Measurements from ENCODE around the gene PADI4. TPM values are rescaled to one million over a fixed set of nuclear protein-coding genes. Genes with fewer than 3 reads are reported as not detected.

PADI4 gene
- total and polyA plus RNA-seq, 2 of the 4 experiments (the other 2 are of a cell fraction) = not detected

DNA sequence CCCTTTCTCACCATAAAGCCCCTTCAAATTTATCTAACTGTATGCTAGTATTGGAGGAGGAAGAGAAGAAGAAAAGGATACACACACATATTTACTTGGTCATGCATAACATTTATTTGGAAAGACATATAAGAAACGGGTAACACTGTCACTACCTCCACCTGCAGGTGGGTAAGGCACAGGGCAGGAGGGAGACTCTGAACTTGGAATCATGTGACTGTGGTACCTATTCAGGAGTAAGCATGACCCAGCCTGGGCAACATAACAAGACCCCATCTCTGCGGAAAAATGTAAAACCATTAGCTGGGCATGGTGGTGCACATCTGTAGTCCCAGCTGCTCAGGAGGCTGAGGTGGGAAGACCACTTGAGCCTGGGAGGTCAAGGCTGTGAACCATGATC lies 62.6 kb downstream of the PADI4 start:
- no peaks in the 10 kb centered on the region for H3K9me1 ChIP-seq (ENCODE audit: insufficient read depth, low read length)
- H3K14ac ChIP-seq (replicated peaks; ENCODE audit: low read depth, low read length) = no peak overlapping the region
- H2BK20ac ChIP-seq (ENCODE audit: low read depth, low read length) = no peak overlapping the region
- CTCF ChIA-PET = no interaction called here
- no CpG with 5 or more reads among the region's 2 CpGs for whole genome bisulfite sequencing, 2 experiments (ENCODE audit: extremely low coverage in 2 of 2, insufficient read length in 1 of 2)
- TF ChIP-seq CEBPB (IDR thresholded peaks at IDR 0.05; ENCODE audit: low read depth, low read length) (no peak), RCOR1 (IDR thresholded peaks at IDR 0.05; ENCODE audit: insufficient replicate concordance, low read length) (no peak), ELK1 (IDR thresholded peaks at IDR 0.05; ENCODE audit: borderline replicate concordance, low read depth, low read length) (no peak), CHD1 (IDR thresholded peaks at IDR 0.05; ENCODE audit: low read depth, low read length) (no peak), RAD21 (IDR thresholded peaks at IDR 0.05; ENCODE audit: low read length) (no peak), POLR2A (IDR thresholded peaks at IDR 0.05; ENCODE audit: low read depth, low read length) (no peak), FOS (IDR thresholded peaks at IDR 0.05; ENCODE audit: low read depth, low read length) (no peak), MXI1 (IDR thresholded peaks at IDR 0.05; ENCODE audit: borderline replicate concordance, low read depth, low read length) (no peak)
- H4K20me1 ChIP-seq (ENCODE audit: insufficient read depth, low read length) = no peaks in the 10 kb centered on the region
- no peaks in the 10 kb centered on the region for H3K79me1 ChIP-seq (ENCODE audit: low read depth in 1 of 2, low read length in 2 of 2)
- in situ Hi-C loops (cut with MboI; ENCODE audit: low sequenced_read_pairs) (no loop called here), dilution Hi-C loops (cut with HindIII; ENCODE audit: low sequenced_read_pairs, unreplicated experiment) (no loop called here), intact Hi-C loops (cut with micrococcal nuclease) (no loop called here)
- H2BK5ac ChIP-seq (ENCODE audit: low read depth, low read length, poor library complexity, severe bottlenecking) = no peak overlapping the region
- no peak overlapping the region for H3K4ac ChIP-seq (ENCODE audit: low read depth, low read length)
- H3K18ac ChIP-seq (ENCODE audit: low read depth, low read length) = no peak overlapping the region
- no peak overlapping the region for H2BK120ac ChIP-seq (ENCODE audit: low read depth, low read length)
- H3K56ac ChIP-seq (ENCODE audit: extremely low read depth, insufficient read depth, low read length) = no peak overlapping the region
- no peak overlapping the region for H3K4me3 ChIP-seq (ENCODE audit: insufficient read depth, low read depth, low read length)
- H4K5ac ChIP-seq (ENCODE audit: low read depth, low read length) = no peak overlapping the region
- H3K9ac ChIP-seq (ENCODE audit: low read depth, low read length) = no peak overlapping the region
- H2BK15ac ChIP-seq (ENCODE audit: low read depth, low read length) = no peak overlapping the region
- BruUV-seq (replicated peaks) = no TSS peak
- DNase-seq (no peak), ATAC-seq (ENCODE audit: low read depth) (no peak)
- H4K8ac ChIP-seq (ENCODE audit: low read depth in 2 of 2, low read length in 2 of 2) = no peak overlapping the region
- no peaks in the 10 kb centered on the region for H3K9me3 ChIP-seq (ENCODE audit: control insufficient read depth, insufficient read depth, low read length)
- no peaks in the 10 kb centered on the region for H3K36me3 ChIP-seq (ENCODE audit: control insufficient read depth, insufficient read depth, low read length)
- H2AFZ ChIP-seq (replicated peaks; ENCODE audit: low read length, poor library complexity) = no peak overlapping the region
- no peaks in the 10 kb centered on the region for H3K4me1 ChIP-seq (ENCODE audit: control insufficient read depth, insufficient read depth, low read length)
- no peak overlapping the region for H3K23ac ChIP-seq (ENCODE audit: low read depth, low read length)
- no peak overlapping the region for H2AK5ac ChIP-seq (ENCODE audit: low read depth, low read length)
- H3K4me2 ChIP-seq (ENCODE audit: low read depth, low read length) = no peak overlapping the region
- no peak overlapping the region for H3K27ac ChIP-seq (ENCODE audit: insufficient read depth, low read length)
- no peak overlapping the region for H4K91ac ChIP-seq (ENCODE audit: insufficient read depth, low read depth, low read length)
- no peak overlapping the region for H2AK9ac ChIP-seq (replicated peaks; ENCODE audit: low read depth, low read length, poor library complexity)
- peaks cover 43% of the 10 kb centered on the region for H3K27me3 ChIP-seq (ENCODE audit: control insufficient read depth, insufficient read depth, low read length)
- POLR2A ChIA-PET (ENCODE audit: unreplicated experiment) = no interaction called here

Data from IMR-90 (cell line).